Inflammatory macrophage (primary cell): Measurements from ENCODE around the gene SOS2.

Experiments
- DNase-seq, 2 donors: peaks; one replicate each; pipeline ENCODE4 v3.0.0-alpha.2; 2020 to 2022
- total RNA-seq, 18 experiments: gene quantifications; one replicate each; lab custom pipeline; 2026; ENCODE audit warnings: mixed read lengths in 6 of 18, inconsistent platforms in 2 of 18; lab: John Stamatoyannopoulos, UW

SOS2 gene
- 43.0 to 151 (median 82.5) reads per million in 18 experiments for total RNA-seq

- DNase-seq: peak; percentile 81 to 85
Measured at GRCh38 chr14:50231475-50232275, at the start of gene SOS2. SOS2 (minus strand) TSS chr14:50231578; CDS start chr14:50231283, 295 bp downstream.

GRCh38 chr14:50272498-50272897 lies 41.1 kb upstream of the SOS2 start:
- no peak for DNase-seq

- DNase-seq: no peak
Measured at GRCh38 chr14:50270932-50271331, 39.6 kb upstream of the SOS2 start.

- DNase-seq: no peak
Measured at GRCh38 chr14:50265029-50265428, 33.7 kb upstream of the SOS2 start.

- no peak for DNase-seq
Measured at GRCh38 chr14:50263321-50263720, 31.9 kb upstream of the SOS2 start.

- DNase-seq: no peak
Measured at GRCh38 chr14:50262865-50263264, 31.5 kb upstream of the SOS2 start.

GRCh38 chr14:50260511-50260910 lies 29.1 kb upstream of the SOS2 start:
- peak; percentile 44 to 47 for DNase-seq

- no peak for DNase-seq
Measured at GRCh38 chr14:50260072-50260471, 28.7 kb upstream of the SOS2 start.

GRCh38 chr14:50257732-50258131 lies 26.4 kb upstream of the SOS2 start:
- DNase-seq: no peak

GRCh38 chr14:50254248-50254647 lies 22.9 kb upstream of the SOS2 start:
- no peak for DNase-seq

GRCh38 chr14:50249136-50249775 lies 17.9 kb upstream of the SOS2 start:
- DNase-seq: no peak

- DNase-seq: no peak
Measured at GRCh38 chr14:50247245-50247644, 15.9 kb upstream of the SOS2 start.

- DNase-seq: no peak
Measured at GRCh38 chr14:50242566-50243310, 11.4 kb upstream of the SOS2 start.

- no peak for DNase-seq
Measured at GRCh38 chr14:50242096-50242495, 10.7 kb upstream of the SOS2 start.

- peak; percentile 18 to 64 for DNase-seq
Measured at GRCh38 chr14:50237427-50237826, 6.0 kb upstream of the SOS2 start.

GRCh38 chr14:50233951-50234250 lies 2.5 kb upstream of the SOS2 start:
- DNase-seq: no peak

GRCh38 chr14:50233166-50233950 lies 2.0 kb upstream of the SOS2 start:
- DNase-seq: no peak

GRCh38 chr14:50232276-50232642 lies 881 bp upstream of the SOS2 start:
- DNase-seq: no peak

GRCh38 chr14:50230701-50231474 lies 490 bp downstream of the SOS2 start:
- DNase-seq: peak; percentile 68 to 74

GRCh38 chr14:50230401-50230700 lies 1.0 kb downstream of the SOS2 start:
- DNase-seq: peak in 1 of 2 donors; percentile 28

GRCh38 chr14:50229681-50230080 lies 1.7 kb downstream of the SOS2 start:
- DNase-seq: no peak

- DNase-seq: no peak
Measured at GRCh38 chr14:50228313-50228712, 3.1 kb downstream of the SOS2 start.
